ENCODE results near the gene SLC6A6. TPM values are rescaled to one million over a fixed set of nuclear protein-coding genes. Genes with fewer than 3 reads are reported as not detected.
A peak's percentile ranks its signal among the peaks of the same experiment; 100 is the strongest.

SLC6A6 gene
- total RNA-seq, 2 experiments from 2014 or later = 27.8 to 31.2 TPM

DNA sequence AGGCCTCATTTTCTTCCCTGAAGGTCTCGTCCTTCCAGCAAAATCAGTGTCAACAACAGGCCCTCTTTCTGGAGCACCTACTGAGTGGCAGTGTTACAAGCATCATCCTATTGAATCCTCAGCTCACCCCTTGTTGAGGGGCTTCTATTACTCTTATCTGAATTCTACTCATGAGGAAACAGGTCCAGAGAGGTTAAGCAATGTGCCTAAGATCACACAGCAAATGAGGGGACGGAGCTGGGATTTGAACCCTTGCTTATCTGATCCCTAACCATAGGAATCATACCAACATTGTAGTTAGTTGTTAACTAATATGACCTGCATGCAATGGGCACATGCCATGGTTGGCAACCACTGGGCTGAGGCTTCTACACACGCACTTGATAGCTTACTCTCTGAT is 63.0 kb downstream of the SLC6A6 start:
- DNase-seq = no peak
- intact Hi-C loops (cut with DNase I, micrococcal nuclease) = loop anchor here (5.0 to 10.0 kb wide), 2 partner anchors 33 to 811 kb away; no protein-coding TSS in a partner anchor
- TF ChIP-seq, protein P1, sequence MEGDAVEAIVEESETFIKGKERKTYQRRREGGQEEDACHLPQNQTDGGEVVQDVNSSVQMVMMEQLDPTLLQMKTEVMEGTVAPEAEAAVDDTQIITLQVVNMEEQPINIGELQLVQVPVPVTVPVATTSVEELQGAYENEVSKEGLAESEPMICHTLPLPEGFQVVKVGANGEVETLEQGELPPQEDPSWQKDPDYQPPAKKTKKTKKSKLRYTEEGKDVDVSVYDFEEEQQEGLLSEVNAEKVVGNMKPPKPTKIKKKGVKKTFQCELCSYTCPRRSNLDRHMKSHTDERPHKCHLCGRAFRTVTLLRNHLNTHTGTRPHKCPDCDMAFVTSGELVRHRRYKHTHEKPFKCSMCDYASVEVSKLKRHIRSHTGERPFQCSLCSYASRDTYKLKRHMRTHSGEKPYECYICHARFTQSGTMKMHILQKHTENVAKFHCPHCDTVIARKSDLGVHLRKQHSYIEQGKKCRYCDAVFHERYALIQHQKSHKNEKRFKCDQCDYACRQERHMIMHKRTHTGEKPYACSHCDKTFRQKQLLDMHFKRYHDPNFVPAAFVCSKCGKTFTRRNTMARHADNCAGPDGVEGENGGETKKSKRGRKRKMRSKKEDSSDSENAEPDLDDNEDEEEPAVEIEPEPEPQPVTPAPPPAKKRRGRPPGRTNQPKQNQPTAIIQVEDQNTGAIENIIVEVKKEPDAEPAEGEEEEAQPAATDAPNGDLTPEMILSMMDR (IDR thresholded peaks at IDR 0.05) = no peak
- no peaks in the 10 kb centered on the region for H3K4me1 ChIP-seq (ENCODE audit: insufficient read depth, low read length)
- no peak overlapping the region for H3K27ac Mint-ChIP-seq
- no peak overlapping the region for H3K4me3 ChIP-seq (ENCODE audit: low read length)
- no peaks in the 10 kb centered on the region for H3K9me3 ChIP-seq (ENCODE audit: control insufficient read depth in 1 of 2, insufficient read depth in 1 of 2, low read length in 2 of 2)
- ChIA-PET POLR2A (no interaction called here), CTCF (no interaction called here)
- no peaks in the 10 kb centered on the region for H3K9me3 Mint-ChIP-seq
- no peaks in the 10 kb centered on the region for H3K27me3 ChIP-seq (ENCODE audit: control insufficient read depth in 1 of 2, insufficient read depth in 2 of 2, low read length in 2 of 2)
- H3K27ac ChIP-seq (ENCODE audit: low read depth in 1 of 2, low read length in 2 of 2) = no peak overlapping the region
- H3K4me1 Mint-ChIP-seq (ENCODE audit: low read depth) = no peaks in the 10 kb centered on the region
- H3K27me3 Mint-ChIP-seq = no peaks in the 10 kb centered on the region
- peaks cover 83% of the 10 kb centered on the region for H3K36me3 ChIP-seq (ENCODE audit: insufficient read depth, low read length)
- ATAC-seq (ENCODE audit: poor library complexity) = no peak
- peaks cover 52% of the 10 kb centered on the region for H3K36me3 Mint-ChIP-seq (ENCODE audit: low read depth)
- no peak overlapping the region for H3K4me3 Mint-ChIP-seq

GRCh38 chr3:14466179-14466903 is 63.9 kb downstream of the SLC6A6 start:
- no peaks in the 10 kb centered on the region for H3K9me3 Mint-ChIP-seq
- H3K4me1 Mint-ChIP-seq (ENCODE audit: low read depth) = no peaks in the 10 kb centered on the region
- ChIA-PET CTCF (interaction anchor here (2.1 kb wide), 1 partner anchor 64 kb away, joined by 30 read pairs; the partner anchor contains the start of gene SLC6A6), POLR2A (interaction anchor here (2.1 kb wide), 1 partner anchor 64 kb away, joined by 8 read pairs; the partner anchor contains the start of gene SLC6A6)
- Histone ChIP-seq H3K4me1 (ENCODE audit: insufficient read depth, low read length) (no peaks in the 10 kb centered on the region), H3K27me3 (ENCODE audit: control insufficient read depth in 1 of 2, insufficient read depth in 2 of 2, low read length in 2 of 2) (no peaks in the 10 kb centered on the region), H3K4me3 (ENCODE audit: low read length) (no peak overlapping the region), H3K9me3 (ENCODE audit: control insufficient read depth in 1 of 2, insufficient read depth in 1 of 2, low read length in 2 of 2) (no peaks in the 10 kb centered on the region), H3K27ac (ENCODE audit: low read depth in 1 of 2, low read length in 2 of 2) (no peak overlapping the region), H3K36me3 (ENCODE audit: insufficient read depth, low read length) (peaks cover 82% of the 10 kb centered on the region)
- no peaks in the 10 kb centered on the region for H3K27me3 Mint-ChIP-seq
- H3K4me3 Mint-ChIP-seq = no peak overlapping the region
- ATAC-seq (ENCODE audit: poor library complexity) = no peak
- intact Hi-C loops (cut with DNase I, micrococcal nuclease) = loop anchor here (5.0 to 10.0 kb wide), 2 partner anchors 34 to 812 kb away; no protein-coding TSS in a partner anchor
- TF ChIP-seq, protein P1 (IDR thresholded peaks at IDR 0.05) = no peak
- H3K36me3 Mint-ChIP-seq (ENCODE audit: low read depth) = peaks cover 53% of the 10 kb centered on the region
- DNase-seq = no peak
- no peak overlapping the region for H3K27ac Mint-ChIP-seq

DNA sequence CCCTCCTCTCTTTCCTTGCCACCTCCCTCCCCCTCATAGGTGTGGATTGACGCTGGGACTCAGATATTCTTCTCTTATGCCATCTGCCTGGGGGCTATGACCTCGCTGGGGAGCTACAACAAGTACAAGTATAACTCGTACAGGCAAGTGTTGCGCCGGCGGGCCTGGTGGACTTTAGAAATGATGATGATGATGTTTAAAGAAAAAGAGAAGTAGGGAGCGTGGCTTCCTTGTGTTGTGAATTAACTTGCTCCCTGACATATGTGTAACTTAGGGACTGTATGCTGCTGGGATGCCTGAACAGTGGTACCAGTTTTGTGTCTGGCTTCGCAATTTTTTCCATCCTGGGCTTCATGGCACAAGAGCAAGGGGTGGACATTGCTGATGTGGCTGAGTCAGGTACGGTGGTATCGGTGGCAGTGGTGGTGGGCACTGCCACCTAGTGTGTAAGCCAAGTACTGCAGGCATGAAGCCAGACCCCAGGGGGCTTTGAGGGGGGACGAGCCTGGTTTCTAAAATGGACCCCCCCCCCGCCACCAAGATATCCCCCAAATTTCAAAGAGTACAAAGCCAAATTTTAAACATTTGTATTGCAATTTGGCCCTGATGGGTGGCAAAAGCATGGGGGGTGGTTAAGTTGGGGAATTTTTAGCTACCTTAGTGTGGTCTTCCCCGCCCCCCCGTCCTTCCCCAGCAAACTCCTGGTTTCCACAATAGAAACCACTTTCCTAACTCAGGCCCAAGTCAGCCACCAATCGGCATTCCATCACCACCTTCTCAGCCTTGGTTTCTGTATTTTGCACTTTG is 65.6 kb downstream of the SLC6A6 start:
- ATAC-seq (ENCODE audit: poor library complexity) (peak; percentile 79), DNase-seq (peak; percentile 24 to 72 (median 40))
- Mint-ChIP-seq H3K27ac (no peak overlapping the region), H3K9me3 (no peaks in the 10 kb centered on the region), H3K4me3 (no peak overlapping the region), H3K36me3 (ENCODE audit: low read depth) (peaks cover 54% of the 10 kb centered on the region), H3K4me1 (ENCODE audit: low read depth) (no peaks in the 10 kb centered on the region), H3K27me3 (no peaks in the 10 kb centered on the region)
- Histone ChIP-seq H3K27me3 (ENCODE audit: control insufficient read depth in 1 of 2, insufficient read depth in 2 of 2, low read length in 2 of 2) (no peaks in the 10 kb centered on the region), H3K4me1 (ENCODE audit: insufficient read depth, low read length) (no peaks in the 10 kb centered on the region), H3K27ac (ENCODE audit: low read depth in 1 of 2, low read length in 2 of 2) (no peak overlapping the region), H3K9me3 (ENCODE audit: control insufficient read depth in 1 of 2, insufficient read depth in 1 of 2, low read length in 2 of 2) (no peaks in the 10 kb centered on the region), H3K4me3 (ENCODE audit: low read length) (no peak overlapping the region), H3K36me3 (ENCODE audit: insufficient read depth, low read length) (peaks cover 88% of the 10 kb centered on the region)
- POLR2A ChIA-PET = interaction anchor here (0.7 to 2.1 kb wide), 2 partner anchors 66 to 812 kb away, joined by 4 to 8 read pairs; partner anchors contain the start of gene SLC6A6
- TF ChIP-seq, protein P1 (IDR thresholded peaks at IDR 0.05) = peak; percentile 89
- intact Hi-C loops (cut with DNase I, micrococcal nuclease) = loop anchor here (1.0 to 10.0 kb wide), 6 partner anchors 36 to 813 kb away; partner anchors contain the start of gene SLC6A6 (in 2 of the 2)
- CTCF ChIA-PET = interaction anchor here (0.7 to 2.1 kb wide), 18 partner anchors 9 to 1062 kb away, joined by 3 to 30 read pairs (median 4); partner anchors contain the start of genes LSM3, SLC6A6 and XPC

Measured in CD4-positive, alpha-beta T cell (primary cell).